ENCODE results near the gene TAS1R3. TPM values are rescaled to one million over a fixed set of nuclear protein-coding genes. Genes with fewer than 3 reads are reported as not detected.
A peak's percentile ranks its signal among the peaks of the same experiment; 100 is the strongest.

The TAS1R3 gene
- total RNA-seq, 1 donor, result under 0.01 TPM

- Histone ChIP-seq H3K4me2 (ENCODE audit: insufficient read depth, low read length) (no peak overlapping the region), H2AFZ (ENCODE audit: low read length) (no peak overlapping the region), H3K4me3 (ENCODE audit: insufficient read depth, low read length) (peak overlapping the region; percentile 86), H3K79me2 (ENCODE audit: insufficient read depth, low read length) (peaks cover 53% of the 10 kb centered on the region), H4K20me1 (ENCODE audit: insufficient read depth, low read length) (peaks cover 43% of the 10 kb centered on the region), H3K4me1 (ENCODE audit: insufficient read depth, low read length) (peaks cover 26% of the 10 kb centered on the region), H3K36me3 (ENCODE audit: insufficient read depth, low read length) (peaks cover 42% of the 10 kb centered on the region), H3K27me3 (ENCODE audit: insufficient read depth, low read length) (no peaks in the 10 kb centered on the region), H3K9me3 (ENCODE audit: low read depth, low read length) (no peaks in the 10 kb centered on the region), H3K27ac (ENCODE audit: low read depth, low read length) (no peak overlapping the region)
- DNase-seq (ENCODE audit: insufficient read length, low spot score, missing footprints), result no peak
- TF ChIP-seq CTCF (IDR thresholded peaks at IDR 0.05; ENCODE audit: extremely low read depth, low read depth, low read length), result no peak
Observed at GRCh38 chr1:1310109-1310385, 21.0 kb upstream of the TAS1R3 start.

DNA sequence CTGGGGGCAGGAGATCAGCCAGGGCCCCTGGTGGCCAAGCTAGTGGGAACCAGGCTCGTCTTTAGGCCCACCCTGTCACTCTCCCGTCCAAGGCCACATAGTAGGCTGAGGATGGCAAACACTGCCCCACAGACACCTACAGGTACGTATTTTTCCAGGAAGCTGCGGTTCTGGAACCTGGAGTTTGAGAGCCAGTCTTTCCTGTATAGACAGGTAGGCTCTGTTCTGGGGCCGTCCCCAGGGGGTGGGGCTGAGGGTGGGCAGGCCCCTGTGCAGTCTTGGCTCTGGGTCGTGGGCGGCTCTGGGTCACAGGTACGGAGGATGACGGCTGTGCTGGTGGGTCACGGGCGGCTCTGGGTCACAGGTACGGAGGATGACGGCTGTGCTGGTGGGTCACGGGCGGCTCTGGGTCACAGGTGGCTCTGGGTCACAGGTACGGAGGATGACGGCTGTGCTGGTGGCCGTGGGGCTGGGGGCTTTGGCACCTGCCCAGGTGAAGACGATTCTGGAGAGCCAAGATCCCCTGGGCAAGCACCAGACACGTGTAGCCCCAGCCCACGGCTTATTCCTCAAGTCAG lies 20.5 kb upstream of the TAS1R3 start:
- H3K4me1 ChIP-seq (ENCODE audit: insufficient read depth, low read length), result peaks cover 21% of the 10 kb centered on the region
- peaks cover 52% of the 10 kb centered on the region for H3K79me2 ChIP-seq (ENCODE audit: insufficient read depth, low read length)
- H3K4me2 ChIP-seq (ENCODE audit: insufficient read depth, low read length), result no peak overlapping the region
- peaks cover 42% of the 10 kb centered on the region for H3K36me3 ChIP-seq (ENCODE audit: insufficient read depth, low read length)
- no peak for DNase-seq (ENCODE audit: insufficient read length, low spot score, missing footprints)
- H4K20me1 ChIP-seq (ENCODE audit: insufficient read depth, low read length), result peaks cover 37% of the 10 kb centered on the region
- H3K9me3 ChIP-seq (ENCODE audit: low read depth, low read length), result no peaks in the 10 kb centered on the region
- no peak for TF ChIP-seq CTCF (IDR thresholded peaks at IDR 0.05; ENCODE audit: extremely low read depth, low read depth, low read length)
- H3K27ac ChIP-seq (ENCODE audit: low read depth, low read length), result no peak overlapping the region
- no peak overlapping the region for H3K4me3 ChIP-seq (ENCODE audit: insufficient read depth, low read length)
- no peak overlapping the region for H2AFZ ChIP-seq (ENCODE audit: low read length)
- no peaks in the 10 kb centered on the region for H3K27me3 ChIP-seq (ENCODE audit: insufficient read depth, low read length)

GRCh38 chr1:1311107-1312104 lies 19.7 kb upstream of the TAS1R3 start:
- Histone ChIP-seq H2AFZ (ENCODE audit: low read length) (no peak overlapping the region), H3K4me3 (ENCODE audit: insufficient read depth, low read length) (no peak overlapping the region), H3K27ac (ENCODE audit: low read depth, low read length) (no peak overlapping the region), H3K27me3 (ENCODE audit: insufficient read depth, low read length) (no peaks in the 10 kb centered on the region), H3K4me1 (ENCODE audit: insufficient read depth, low read length) (peaks cover 13% of the 10 kb centered on the region), H3K9me3 (ENCODE audit: low read depth, low read length) (no peaks in the 10 kb centered on the region), H3K36me3 (ENCODE audit: insufficient read depth, low read length) (peaks cover 42% of the 10 kb centered on the region), H3K79me2 (ENCODE audit: insufficient read depth, low read length) (peaks cover 50% of the 10 kb centered on the region), H4K20me1 (ENCODE audit: insufficient read depth, low read length) (peaks cover 32% of the 10 kb centered on the region), H3K4me2 (ENCODE audit: insufficient read depth, low read length) (no peak overlapping the region)
- no peak for TF ChIP-seq CTCF (IDR thresholded peaks at IDR 0.05; ENCODE audit: extremely low read depth, low read depth, low read length)
- no peak for DNase-seq (ENCODE audit: insufficient read length, low spot score, missing footprints)
